Measurements from ENCODE around the gene UBE2E2.

DNA sequence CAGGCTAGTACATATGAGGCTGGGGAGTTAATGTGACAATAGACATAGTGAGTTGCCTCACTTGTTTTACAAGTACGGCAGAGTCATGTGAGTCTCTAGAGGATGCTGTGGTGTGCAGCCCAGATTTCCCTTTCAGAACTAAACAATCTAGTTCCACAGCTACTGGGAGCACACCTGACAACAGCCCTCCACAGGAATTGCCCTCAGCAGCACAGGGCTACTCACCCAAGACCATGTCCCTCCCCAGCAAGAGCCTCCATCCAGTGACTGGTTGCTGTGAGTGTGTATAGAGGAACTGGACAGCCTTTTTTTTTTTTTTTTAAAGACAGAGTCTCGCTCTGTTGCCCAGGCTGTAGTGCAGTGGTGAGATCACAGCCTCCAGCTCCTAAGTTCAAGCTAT lies 40.2 kb upstream of the UBE2E2 start:
- TF ChIP-seq CTCF (IDR thresholded peaks at IDR 0.05 in 4 of 5, conservative IDR thresholded peaks at IDR 0.05 in 1 of 5) (no peak), POLR2A (IDR thresholded peaks at IDR 0.05) (no peak)

All from gastrocnemius medialis (tissue), 4 donors.